Liver (tissue), 9 donors: ENCODE data around the gene DOK1. TPM values are rescaled to one million over a fixed set of nuclear protein-coding genes. Genes with fewer than 3 reads are reported as not detected.

ENCODE experiments used
- DNase-seq: peaks from one replicate; pipeline ENCODE4 v3.0.0-alpha.2; 2017; ENCODE audit warnings: low spot score
- H3K27ac ChIP-seq, 2 donors: one replicate each; pipeline ENCODE4 v1.7.0; 2013; ENCODE audit warnings: inconsistent platforms in 2 of 2, low read length in 2 of 2, control low read depth in 1 of 2, low read depth in 1 of 2, mild to moderate bottlenecking in 1 of 2
- H3K27me3 ChIP-seq, 4 donors: one replicate each; pipeline versions ENCODE4 v1.6.1 to v1.7.0; 2013; ENCODE audit warnings: low read length in 3 of 4, inconsistent platforms in 1 of 4, mild to moderate bottlenecking in 1 of 4, moderate library complexity in 1 of 4; ENCODE audit not compliant: control insufficient read depth in 4 of 4, insufficient read depth in 4 of 4
- H3K36me3 ChIP-seq, 4 donors: one replicate each; pipeline versions ENCODE4 v1.6.1 to v1.7.0; 2013; ENCODE audit warnings: low read length in 3 of 4, mild to moderate bottlenecking in 3 of 4, low read depth in 1 of 4, moderate library complexity in 1 of 4; ENCODE audit not compliant: control insufficient read depth in 4 of 4, insufficient read depth in 3 of 4
- H3K4me1 ChIP-seq, 4 donors: one replicate each; pipeline versions ENCODE4 v1.6.1 to v1.7.0; 2013; ENCODE audit warnings: low read length in 3 of 4, mild to moderate bottlenecking in 3 of 4, moderate library complexity in 1 of 4; ENCODE audit not compliant: control insufficient read depth in 4 of 4, insufficient read depth in 4 of 4
- H3K4me3 ChIP-seq, 3 donors: one replicate each; pipeline versions ENCODE4 v1.6.1 to v1.7.0; 2013; ENCODE audit warnings: low read length in 3 of 3, control low read depth in 1 of 3, low read depth in 1 of 3, mild to moderate bottlenecking in 1 of 3
- H3K9ac ChIP-seq, 2 donors: one replicate each; pipeline ENCODE4 v1.7.0; 2013; ENCODE audit warnings: low read length in 2 of 2, mild to moderate bottlenecking in 2 of 2, moderate library complexity in 2 of 2, control low read depth in 1 of 2, low read depth in 1 of 2
- H3K9me3 ChIP-seq, 4 donors: one replicate each; pipeline versions ENCODE4 v1.6.1 to v1.7.0; 2013; ENCODE audit warnings: low read length in 3 of 4; ENCODE audit not compliant: control insufficient read depth in 4 of 4
- EGR1 ChIP-seq, 2 donors: IDR thresholded peaks; 2 replicates each; pipeline ENCODE4 v1.6.1; 2016 to 2018; ENCODE audit warnings: antibody characterized with exemption in 2 of 2, low read depth in 2 of 2
- RXRA ChIP-seq, 2 donors: IDR thresholded peaks; 2 replicates each; pipeline ENCODE4 v1.6.1; 2017 to 2018; ENCODE audit warnings: antibody characterized with exemption in 2 of 2, mild to moderate bottlenecking in 1 of 2
- WGBS: extraction: QIAGEN DNeasy Blood & Tissue Kit; methylation state at CpG from one replicate; pipeline ENCODE4 v1.1.7; 2013; 5-methylcytosine and 5-hydroxymethylcytosine counted together
- polyA plus RNA-seq, 2 donors: library from polyadenylated mRNA; stranded (reverse) in 1 of 2; unstranded in 1 of 2; fragments of 200-250 nt in 1 of 2; fragments of >200 nt in 1 of 2; fragmentation: Nextera tagmentation in 1 of 2; extraction: Ambion mirVana in 1 of 2; gene quantifications; one replicate each; pipeline versions ENCODE4 v1.2.1 to v1.2.3, GENCODE V29; 2013 to 2015
- total RNA-seq, 2 donors: library from RNA; depleted of rRNA; stranded (reverse); fragments of >200 nt; gene quantifications; one replicate each; pipeline ENCODE4 v1.2.3, GENCODE V29; 2014
- TF ChIP-seq, protein P1 (sequence below): fragments of 150-350 bp; IDR thresholded peaks from 2 replicates; pipeline ENCODE4 v1.5.1; 2017; ENCODE audit warnings: improper control_type of control experiment, low read depth, low read length; ENCODE audit not compliant: missing input control
- TF ChIP-seq, protein P2 (sequence below): IDR thresholded peaks from 2 replicates; pipeline ENCODE4 v1.6.1; 2016; ENCODE audit warnings: antibody characterized with exemption
- donor health status: healthy.
- donor health status: healthy.
- donor health status: healthy.
- donor health status: healthy.
- donor health status: healthy.

Gene DOK1
- total RNA-seq (1 to 10 TPM; 4.6 to 8.6 TPM), polyA plus RNA-seq (1 to 10 TPM; 2.0 to 3.6 TPM)

DNA sequence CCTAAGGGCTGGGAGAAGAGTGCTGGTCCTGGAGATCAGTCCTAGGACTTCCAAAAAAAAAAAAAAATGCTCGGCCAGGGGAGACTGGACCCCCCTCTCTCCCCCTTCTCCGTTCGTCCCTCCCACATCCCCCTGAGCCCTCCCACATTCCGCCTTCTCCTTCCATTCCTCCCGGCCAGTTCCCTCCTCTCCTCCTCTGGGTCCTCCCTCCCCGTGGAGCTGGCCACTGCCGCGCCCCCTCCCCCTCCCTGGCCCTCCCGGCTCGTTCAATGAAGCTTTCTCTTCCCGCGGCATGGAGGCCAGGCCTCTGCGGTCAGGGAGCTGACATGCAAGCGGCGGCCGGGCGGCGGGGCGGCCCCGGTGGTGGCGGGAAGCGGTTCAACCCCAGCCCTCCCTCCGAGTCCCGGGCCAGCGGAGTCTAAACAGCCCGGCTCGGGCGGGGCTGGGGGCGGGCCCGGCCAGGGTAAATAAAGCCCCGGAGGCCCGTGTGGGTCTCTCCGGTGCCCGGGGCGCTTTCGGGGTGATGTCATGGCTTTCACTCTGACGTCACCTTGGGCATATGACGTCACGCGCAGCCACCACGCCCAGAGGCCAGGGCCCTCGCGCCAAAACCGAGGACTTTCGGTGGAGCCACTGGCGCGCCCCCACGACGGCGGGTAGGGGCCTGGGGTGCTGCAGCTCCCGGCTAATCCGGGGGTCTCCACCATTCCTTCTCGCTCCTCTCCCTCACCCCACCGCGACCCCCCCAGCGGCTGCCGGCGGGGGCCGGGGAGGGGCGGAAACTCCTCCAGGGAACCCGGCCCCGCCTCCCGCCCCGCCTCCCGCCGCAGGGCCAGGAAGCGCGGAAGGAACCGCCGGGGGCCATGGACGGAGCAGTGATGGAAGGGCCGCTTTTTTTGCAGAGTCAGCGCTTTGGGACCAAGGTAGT is at the start of gene DOK1, which contains the start of gene LOXL3:
Gene DOK1, plus strand, starts transcription at position 829 of the 928 bp plus-strand sequence. Its CDS starts 35 bp downstream, at position 864.
Gene LOXL3, minus strand, starts transcription at position 51 of the 928 bp plus-strand sequence. CDS start 1,308 bp downstream, outside the sequence.
- H3K4me1 ChIP-seq = peaks cover 1 to 9% (median 7%) of the 10 kb centered on the region in 4 donors
- no peaks in the 10 kb centered on the region for H3K36me3 ChIP-seq
- H3K9me3 ChIP-seq = no peaks in the 10 kb centered on the region
- H3K4me3 ChIP-seq = peak within 1 kb of the TSS; percentile 30 to 62 (median 53)
- H3K27ac ChIP-seq = peak within 1 kb of the TSS; percentile 40 to 53
- TF ChIP-seq, protein P1, sequence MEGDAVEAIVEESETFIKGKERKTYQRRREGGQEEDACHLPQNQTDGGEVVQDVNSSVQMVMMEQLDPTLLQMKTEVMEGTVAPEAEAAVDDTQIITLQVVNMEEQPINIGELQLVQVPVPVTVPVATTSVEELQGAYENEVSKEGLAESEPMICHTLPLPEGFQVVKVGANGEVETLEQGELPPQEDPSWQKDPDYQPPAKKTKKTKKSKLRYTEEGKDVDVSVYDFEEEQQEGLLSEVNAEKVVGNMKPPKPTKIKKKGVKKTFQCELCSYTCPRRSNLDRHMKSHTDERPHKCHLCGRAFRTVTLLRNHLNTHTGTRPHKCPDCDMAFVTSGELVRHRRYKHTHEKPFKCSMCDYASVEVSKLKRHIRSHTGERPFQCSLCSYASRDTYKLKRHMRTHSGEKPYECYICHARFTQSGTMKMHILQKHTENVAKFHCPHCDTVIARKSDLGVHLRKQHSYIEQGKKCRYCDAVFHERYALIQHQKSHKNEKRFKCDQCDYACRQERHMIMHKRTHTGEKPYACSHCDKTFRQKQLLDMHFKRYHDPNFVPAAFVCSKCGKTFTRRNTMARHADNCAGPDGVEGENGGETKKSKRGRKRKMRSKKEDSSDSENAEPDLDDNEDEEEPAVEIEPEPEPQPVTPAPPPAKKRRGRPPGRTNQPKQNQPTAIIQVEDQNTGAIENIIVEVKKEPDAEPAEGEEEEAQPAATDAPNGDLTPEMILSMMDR = no peak
- TF ChIP-seq, protein P2, sequence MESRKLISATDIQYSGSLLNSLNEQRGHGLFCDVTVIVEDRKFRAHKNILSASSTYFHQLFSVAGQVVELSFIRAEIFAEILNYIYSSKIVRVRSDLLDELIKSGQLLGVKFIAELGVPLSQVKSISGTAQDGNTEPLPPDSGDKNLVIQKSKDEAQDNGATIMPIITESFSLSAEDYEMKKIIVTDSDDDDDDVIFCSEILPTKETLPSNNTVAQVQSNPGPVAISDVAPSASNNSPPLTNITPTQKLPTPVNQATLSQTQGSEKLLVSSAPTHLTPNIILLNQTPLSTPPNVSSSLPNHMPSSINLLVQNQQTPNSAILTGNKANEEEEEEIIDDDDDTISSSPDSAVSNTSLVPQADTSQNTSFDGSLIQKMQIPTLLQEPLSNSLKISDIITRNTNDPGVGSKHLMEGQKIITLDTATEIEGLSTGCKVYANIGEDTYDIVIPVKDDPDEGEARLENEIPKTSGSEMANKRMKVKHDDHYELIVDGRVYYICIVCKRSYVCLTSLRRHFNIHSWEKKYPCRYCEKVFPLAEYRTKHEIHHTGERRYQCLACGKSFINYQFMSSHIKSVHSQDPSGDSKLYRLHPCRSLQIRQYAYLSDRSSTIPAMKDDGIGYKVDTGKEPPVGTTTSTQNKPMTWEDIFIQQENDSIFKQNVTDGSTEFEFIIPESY = no peak
- no peak within 1 kb of the TSS for H3K9ac ChIP-seq
- H3K27me3 ChIP-seq = no peaks in the 10 kb centered on the region
- under 1% methylated on average over 73 of the region's 73 CpGs for WGBS
- DNase-seq = peak; percentile 82

DNA sequence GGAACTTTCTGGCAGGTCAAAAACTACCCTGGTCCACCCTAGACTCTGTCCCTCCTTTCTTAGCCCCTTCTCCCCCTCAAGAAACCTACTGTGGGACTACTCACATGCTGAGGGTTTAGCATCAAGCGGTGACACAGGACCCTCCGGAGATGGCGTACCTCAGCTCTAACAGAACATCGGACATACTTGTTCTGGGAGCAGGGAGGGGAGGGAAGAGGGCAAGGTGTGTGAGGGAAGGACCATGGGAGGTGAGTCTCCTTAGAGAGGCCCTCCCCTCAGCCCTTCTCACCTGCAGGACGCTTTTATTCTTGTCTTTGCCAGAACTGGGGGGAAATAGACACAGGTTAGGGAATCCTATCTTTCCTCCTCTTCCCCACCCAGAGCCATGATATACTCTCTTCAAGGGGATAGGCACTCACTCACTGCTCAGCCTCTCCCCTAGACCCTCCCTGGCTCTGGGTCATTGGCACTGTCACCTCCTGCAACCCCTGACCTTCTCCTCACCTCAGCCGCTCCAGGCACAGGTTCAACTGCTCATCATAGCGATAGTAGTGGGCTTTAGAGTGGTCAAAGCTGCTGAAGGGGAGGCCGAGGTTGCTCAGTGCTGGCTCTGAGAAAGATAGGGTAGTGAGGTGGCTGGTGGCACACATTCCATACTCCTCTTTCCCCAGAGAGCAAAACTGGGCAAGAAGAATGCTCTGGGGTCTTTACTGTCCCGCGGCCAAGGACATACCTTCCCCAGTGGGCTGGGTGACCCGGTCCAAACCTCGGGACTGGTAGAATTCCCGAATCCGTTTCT is 48.9 kb upstream of the DOK1 start:
- H3K9me3 ChIP-seq = no peaks in the 10 kb centered on the region
- H3K36me3 ChIP-seq = peaks cover 0 to 6% (median 4%) of the 10 kb centered on the region in 4 donors
- WGBS = 82% methylated on average over 14 of the region's 14 CpGs
- no peak for DNase-seq
- peak overlapping the region in 2 of 3 donors; percentile 14 to 26 for H3K4me3 ChIP-seq
- peaks cover 11 to 61% (median 48%) of the 10 kb centered on the region in 4 donors for H3K4me1 ChIP-seq
- peak overlapping the region in 1 of 2 donors; percentile 13 for H3K27ac ChIP-seq
- H3K9ac ChIP-seq = no peak overlapping the region
- H3K27me3 ChIP-seq = peaks cover 0 to 4% (median 0%) of the 10 kb centered on the region in 4 donors
- peak in 1 of 2 donors; percentile 71 for TF ChIP-seq RXRA (IDR thresholded peaks at IDR 0.05)
- TF ChIP-seq EGR1 (IDR thresholded peaks at IDR 0.05; ENCODE audit: low read depth in 2 of 2) = no peak
- TF ChIP-seq, protein P2 = no peak
